GM18508 (cell line): ENCODE results near the gene WDCP.
"Not testable (repeated sequence)": the region's sequence is repeated elsewhere in the genome, so short reads cannot be mapped to it uniquely, and the experiment has no call there.

ENCODE experiments used
- ATAC-seq: cut with Tn5 transposase; IDR thresholded peaks from one replicate; pipeline ENCODE4 v1.9.1; 2021; ENCODE audit warnings: moderate number of reproducible peaks; ENCODE audit not compliant: insufficient read depth, unreplicated experiment

The WDCP gene

GRCh38 chr2:24022975-24023575 lies 24.1 kb downstream of the WDCP start:
- no peak for ATAC-seq

GRCh38 chr2:24022324-24022974 lies 24.7 kb downstream of the WDCP start:
- no peak for ATAC-seq

- no peak for ATAC-seq
Measured at GRCh38 chr2:24021122-24021998, 25.8 kb downstream of the WDCP start.

- no peak for ATAC-seq
Measured at GRCh38 chr2:24020244-24020643, 26.9 kb downstream of the WDCP start.

GRCh38 chr2:24019729-24020128 lies 27.5 kb downstream of the WDCP start:
- no peak for ATAC-seq

- no peak for ATAC-seq
Measured at GRCh38 chr2:24018241-24018640, 28.9 kb downstream of the WDCP start.

DNA sequence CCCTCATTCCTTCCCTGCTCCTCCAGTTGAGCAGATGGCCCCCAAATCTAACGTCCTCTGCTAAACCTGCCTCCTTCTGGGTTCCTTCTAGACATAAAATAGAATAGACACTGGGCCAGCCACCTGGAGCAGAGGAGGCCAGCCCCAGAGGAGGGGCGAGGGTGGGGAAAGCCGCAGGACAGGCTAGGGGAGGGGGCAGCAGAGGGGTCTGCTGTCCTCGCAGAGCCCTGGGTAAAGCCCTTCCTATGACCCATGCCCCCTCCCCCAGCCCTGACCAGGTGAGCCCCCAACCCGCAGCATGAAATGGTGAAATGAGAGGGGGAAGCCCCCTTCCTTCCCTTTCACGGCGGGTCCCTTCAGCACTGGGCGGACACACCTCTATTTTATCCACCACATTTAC lies 29.5 kb downstream of the WDCP start:
- ATAC-seq, result no peak

DNA sequence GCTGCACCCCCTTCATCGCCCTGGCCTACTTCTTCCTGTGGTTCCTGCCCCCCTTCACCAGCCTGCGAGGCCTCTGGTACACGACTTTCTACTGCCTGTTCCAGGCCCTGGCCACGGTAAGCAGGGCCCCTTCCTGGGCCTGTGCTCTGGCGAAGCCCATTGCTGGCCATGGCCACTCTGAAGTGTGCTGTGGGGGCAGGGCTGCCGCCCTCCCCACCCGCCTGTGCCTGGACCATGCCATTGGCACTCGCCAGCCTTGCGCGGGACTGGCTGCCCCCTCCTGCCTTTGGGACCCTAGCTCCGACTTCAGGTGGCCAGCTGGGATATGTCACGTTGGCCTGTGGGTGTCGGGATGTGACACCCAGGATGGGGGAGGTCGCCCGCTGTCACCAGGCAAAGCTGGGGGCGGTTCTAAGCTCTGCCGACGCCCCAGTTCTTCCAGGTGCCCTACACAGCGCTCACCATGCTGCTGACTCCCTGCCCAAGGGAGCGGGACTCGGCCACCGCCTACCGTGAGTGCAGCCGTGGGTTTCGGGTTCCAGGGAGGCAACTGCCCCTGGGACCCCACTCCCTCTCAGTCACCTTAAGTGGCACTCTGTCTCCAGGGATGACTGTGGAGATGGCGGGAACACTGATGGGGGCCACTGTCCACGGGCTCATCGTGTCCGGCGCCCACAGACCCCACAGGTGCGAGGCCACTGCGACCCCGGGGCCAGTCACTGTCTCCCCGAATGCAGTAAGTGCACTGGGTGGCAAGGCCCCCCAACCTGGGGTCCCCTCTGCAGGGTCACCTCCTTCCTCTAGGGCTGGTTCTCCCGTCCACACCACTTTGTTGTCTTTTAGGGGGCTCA lies 30.1 kb downstream of the WDCP start:
- no peak for ATAC-seq

DNA sequence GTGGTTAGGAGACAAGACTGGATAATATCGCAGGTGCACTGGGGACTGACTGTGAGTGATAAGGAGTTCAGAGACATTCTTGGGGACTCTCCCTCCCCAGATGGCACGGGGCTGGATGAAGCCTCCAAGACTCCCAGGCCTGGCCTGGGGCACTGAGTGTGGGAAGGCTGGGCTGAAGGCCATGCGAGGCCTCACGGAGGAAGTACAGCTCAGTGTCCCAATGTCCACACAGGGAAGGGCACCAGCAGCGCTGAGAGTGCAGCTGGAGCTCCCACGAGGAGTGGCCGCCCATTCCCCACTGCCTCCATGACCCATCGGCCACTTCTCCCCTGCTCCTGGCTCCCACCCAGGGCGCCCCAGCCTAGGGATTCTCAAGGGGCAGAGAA lies 30.8 kb downstream of the WDCP start:
- no peak for ATAC-seq

DNA sequence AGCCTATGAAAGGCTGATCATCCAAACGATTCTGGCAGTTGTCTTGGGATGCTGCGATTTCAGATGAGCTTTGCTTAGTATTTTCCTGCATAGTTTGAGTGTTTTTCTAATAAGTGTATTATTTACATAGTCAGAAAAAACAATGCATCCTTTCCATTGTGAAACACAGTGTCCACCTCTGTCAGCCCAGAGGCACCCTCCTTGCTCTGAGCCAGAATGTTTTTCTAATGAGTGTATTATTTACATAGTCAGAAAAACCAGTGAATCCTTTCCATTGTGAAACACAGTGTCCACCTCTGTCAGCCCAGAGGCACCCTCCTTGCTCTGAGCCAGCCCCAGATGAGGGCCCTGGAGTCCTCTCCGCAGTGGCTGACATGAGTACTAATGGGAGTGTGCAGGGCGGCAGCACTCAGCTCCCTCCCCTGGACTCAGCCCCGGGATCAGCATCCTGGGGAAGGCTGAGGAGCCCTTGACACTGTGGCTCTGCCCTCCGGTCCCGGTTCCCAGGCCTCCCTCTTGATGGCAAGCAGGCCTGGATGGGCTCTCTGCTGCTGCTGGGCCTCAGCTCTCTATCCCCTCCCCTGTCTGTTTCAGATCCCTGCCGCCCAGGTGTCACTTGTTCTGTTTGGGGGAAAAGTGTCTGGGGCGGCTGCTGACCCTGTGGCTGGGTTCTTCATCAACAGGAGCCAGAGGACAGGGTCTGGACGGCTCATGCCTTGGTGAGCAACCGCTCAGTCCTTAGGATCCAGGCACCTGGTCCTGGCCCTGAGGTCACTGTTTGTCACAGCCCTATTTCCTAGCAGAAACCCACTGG lies 31.4 kb downstream of the WDCP start:
- no peak for ATAC-seq

DNA sequence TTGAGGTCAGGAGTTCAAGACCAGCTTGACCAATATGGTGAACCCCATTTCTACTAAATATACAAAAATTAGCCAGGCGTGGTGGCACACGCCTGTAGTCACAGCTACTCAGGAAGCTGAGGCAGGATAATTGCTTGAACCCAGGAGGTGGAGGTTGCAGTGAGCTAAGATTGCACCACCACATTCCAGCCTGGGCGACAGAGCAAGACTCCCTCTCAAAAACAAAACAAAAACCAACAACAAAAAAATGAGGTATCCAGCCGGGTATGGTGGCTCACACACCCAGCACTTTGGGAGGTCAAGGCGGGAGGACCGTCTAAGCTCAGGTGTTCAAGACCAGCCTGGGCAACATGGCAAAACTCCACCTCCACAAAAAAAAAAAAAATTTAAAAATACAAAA lies 32.3 kb downstream of the WDCP start:
- ATAC-seq, result not testable (repeated sequence)

DNA sequence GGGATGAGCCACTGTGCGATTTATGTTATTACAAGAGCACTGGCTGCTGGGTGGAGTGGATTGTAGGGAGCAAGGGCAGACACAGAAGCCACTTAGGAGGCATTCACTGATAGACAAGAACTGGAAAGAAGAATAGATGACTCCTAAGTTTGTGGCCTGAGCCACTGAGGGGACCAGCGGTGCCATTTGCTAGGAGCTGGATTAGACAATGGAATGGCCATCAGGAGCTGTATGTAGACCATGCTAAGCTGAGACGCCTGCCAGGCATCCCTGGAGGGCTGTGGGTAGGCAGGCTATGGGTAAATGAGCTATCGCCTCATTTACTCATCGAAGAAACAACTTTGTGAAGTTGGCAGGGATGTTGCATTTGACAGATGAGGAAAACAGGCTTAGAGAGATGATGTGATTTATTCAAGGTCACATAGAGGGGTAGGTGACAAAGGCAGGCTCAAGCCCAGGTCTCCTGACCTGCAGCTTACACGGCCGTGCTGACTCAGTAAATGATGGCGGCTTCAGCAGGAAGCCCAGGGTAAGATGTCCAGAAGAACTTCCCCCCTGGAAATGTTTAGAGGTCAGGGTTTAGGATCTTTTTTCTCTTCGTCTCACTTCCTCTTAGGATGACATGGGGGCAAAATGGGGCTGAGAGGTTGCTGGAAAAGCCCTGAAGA lies 34.5 kb downstream of the WDCP start:
- no peak for ATAC-seq

DNA sequence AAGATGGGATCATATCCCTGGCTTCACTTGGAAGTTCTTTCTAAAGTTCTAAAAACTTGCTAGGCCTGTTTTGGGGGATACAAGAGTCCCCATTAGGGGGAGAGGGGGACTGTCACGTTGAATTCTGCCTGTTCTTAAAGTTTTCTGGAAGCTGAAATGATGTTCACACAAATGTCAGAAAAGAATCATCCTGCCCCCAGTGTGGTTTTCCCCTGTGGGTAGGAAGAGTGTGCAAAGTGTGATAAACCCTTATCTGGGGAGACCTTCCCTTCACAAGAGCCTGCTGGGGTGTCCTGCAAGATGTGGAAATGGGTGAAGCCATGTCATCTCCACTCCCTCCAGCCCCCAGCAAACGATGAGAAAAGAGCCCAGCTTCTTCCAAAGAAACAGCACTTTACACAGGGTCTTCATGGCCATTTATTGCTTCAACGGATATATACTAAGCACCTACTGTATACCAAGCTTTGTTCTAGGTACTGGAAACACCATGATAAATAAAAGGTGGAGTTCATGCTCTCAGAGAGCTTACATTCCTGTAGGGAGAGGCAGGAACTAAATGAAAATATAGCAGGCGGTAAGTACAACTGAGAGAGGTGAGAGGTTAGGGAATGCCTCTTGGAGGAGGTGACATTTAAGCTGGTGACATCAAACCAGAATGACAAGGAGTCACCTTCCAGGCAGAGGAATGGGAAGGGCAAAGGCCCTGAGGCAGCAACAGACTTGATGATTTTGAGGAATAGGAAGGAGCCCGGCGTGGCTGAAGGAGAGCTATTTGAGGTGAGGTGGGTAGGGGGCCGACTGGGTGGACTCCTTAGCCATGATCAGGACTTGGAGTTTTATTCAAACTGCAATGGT lies 35.7 kb downstream of the WDCP start:
- no peak for ATAC-seq

GRCh38 chr2:24010477-24011249 lies 36.5 kb downstream of the WDCP start:
- ATAC-seq, result no peak

DNA sequence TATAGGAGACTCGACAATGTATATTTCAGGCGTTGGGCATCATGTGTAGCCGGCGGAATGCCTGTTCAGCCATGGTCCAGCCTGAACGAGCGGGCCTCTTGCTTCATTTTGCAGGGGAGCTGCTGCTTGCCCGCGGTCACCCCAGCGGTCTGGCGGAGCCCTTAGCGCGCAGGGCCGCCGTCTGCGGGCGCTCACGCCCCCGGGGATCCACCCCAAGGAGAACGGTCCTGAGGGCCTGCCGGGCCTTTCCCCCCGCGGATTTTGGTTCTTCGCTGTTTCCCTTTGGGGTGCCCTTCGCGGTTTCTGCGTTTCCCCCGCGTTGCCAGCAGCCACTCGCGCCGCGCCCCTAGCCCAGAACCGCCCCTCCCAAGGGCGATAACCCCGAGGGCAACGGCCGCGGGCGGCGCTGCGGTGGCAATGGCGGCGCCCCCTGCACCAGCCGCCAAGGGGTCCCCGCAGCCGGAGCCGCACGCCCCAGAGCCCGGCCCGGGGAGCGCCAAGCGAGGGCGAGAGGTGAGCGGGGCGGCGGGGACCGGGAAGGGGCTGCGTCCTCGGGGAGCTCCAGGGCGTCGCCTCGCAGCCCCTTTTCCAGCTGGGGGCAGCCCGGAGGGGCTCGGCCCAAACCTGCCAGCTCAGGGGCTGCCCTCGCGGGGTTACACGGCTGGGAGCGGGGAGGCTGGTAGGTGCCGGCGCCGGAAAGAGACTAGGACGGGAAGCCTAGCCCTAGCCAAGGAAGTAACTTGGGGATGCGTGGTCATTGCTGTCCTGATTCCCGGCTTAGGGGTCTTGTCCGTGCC lies 37.3 kb downstream of the WDCP start, which contains the start of gene MFSD2B:
MFSD2B (plus strand) TSS at position 406 of the 797 bp plus-strand sequence; CDS start at position 418, 12 bp downstream.
- no peak for ATAC-seq

- ATAC-seq, result no peak
Measured at GRCh38 chr2:24009367-24009679, 37.9 kb downstream of the WDCP start.
